Ammon's horn (tissue), 1 donor: ENCODE results near the gene PHF20.
"Not testable (repeated sequence)": the region's sequence is repeated elsewhere in the genome, so short reads cannot be mapped to it uniquely, and the experiment has no call there.

Experiments
- DNase-seq: peaks from one replicate; pipeline ENCODE4 v3.0.0-alpha.2; 2016; ENCODE audit warnings: low spot score

PHF20 gene

GRCh38 chr20:35839904-35840303 is 68.1 kb downstream of the PHF20 start:
- no peak for DNase-seq

GRCh38 chr20:35840421-35840820 is 68.6 kb downstream of the PHF20 start:
- no peak for DNase-seq

GRCh38 chr20:35842361-35842760 is 70.5 kb downstream of the PHF20 start:
- no peak for DNase-seq

GRCh38 chr20:35843894-35844293 is 72.1 kb downstream of the PHF20 start:
- not testable (repeated sequence) for DNase-seq

- DNase-seq: no peak
Measured at GRCh38 chr20:35845561-35845960, 73.7 kb downstream of the PHF20 start.

GRCh38 chr20:35849706-35850105 is 77.9 kb downstream of the PHF20 start:
- peak; percentile 53 for DNase-seq

- DNase-seq: not testable (repeated sequence)
Measured at GRCh38 chr20:35851659-35852058, 79.8 kb downstream of the PHF20 start.

- no peak for DNase-seq
Measured at GRCh38 chr20:35854713-35855348, 83.0 kb downstream of the PHF20 start.

- not testable (repeated sequence) for DNase-seq
Measured at GRCh38 chr20:35855641-35856040, 83.8 kb downstream of the PHF20 start.

GRCh38 chr20:35856866-35857265 is 85.1 kb downstream of the PHF20 start:
- DNase-seq: no peak

GRCh38 chr20:35866418-35867202 is 94.8 kb downstream of the PHF20 start:
- DNase-seq: no peak

- no peak for DNase-seq
Measured at GRCh38 chr20:35870541-35871258, 98.9 kb downstream of the PHF20 start.

- DNase-seq: no peak
Measured at GRCh38 chr20:35871259-35871771, 99.5 kb downstream of the PHF20 start.

GRCh38 chr20:35876033-35876320 is 104.2 kb downstream of the PHF20 start:
- no peak for DNase-seq

GRCh38 chr20:35877611-35878010 is 105.8 kb downstream of the PHF20 start:
- DNase-seq: no peak

- no peak for DNase-seq
Measured at GRCh38 chr20:35878113-35878625, 106.4 kb downstream of the PHF20 start.

GRCh38 chr20:35881676-35882075 is 109.9 kb downstream of the PHF20 start:
- no peak for DNase-seq

GRCh38 chr20:35882427-35883161 is 110.8 kb downstream of the PHF20 start:
- not testable (repeated sequence) for DNase-seq

GRCh38 chr20:35883336-35883777 is 111.5 kb downstream of the PHF20 start:
- no peak for DNase-seq

GRCh38 chr20:35883778-35884540 is 112.1 kb downstream of the PHF20 start:
- DNase-seq: peak; percentile 86

GRCh38 chr20:35884541-35884865 is 112.7 kb downstream of the PHF20 start:
- no peak for DNase-seq
